GM19099 (cell line): ENCODE data around the gene HSPH1.

Source experiments
- POLR2A ChIP-seq: IDR thresholded peaks from 3 replicates; pipeline ENCODE4 v1.6.1; 2011; ENCODE audit warnings: low read depth; ENCODE audit not compliant: insufficient read length; ENCODE audit errors: extremely low read depth

HSPH1 gene

GRCh38 chr13:31160857-31161556 is 697 bp downstream of the HSPH1 start:
- peak; percentile 43 for TF ChIP-seq POLR2A

- no peak for TF ChIP-seq POLR2A
These were observed 2.4 kb downstream of the HSPH1 start for GRCh38 chr13:31159306-31159705.

GRCh38 chr13:31154939-31155338 is 6.8 kb downstream of the HSPH1 start:
- no peak for TF ChIP-seq POLR2A

- TF ChIP-seq POLR2A: no peak
These were observed 9.9 kb downstream of the HSPH1 start for GRCh38 chr13:31151837-31152236.

GRCh38 chr13:31150315-31150985 is 11.3 kb downstream of the HSPH1 start:
- no peak for TF ChIP-seq POLR2A

GRCh38 chr13:31149604-31150003 is 12.1 kb downstream of the HSPH1 start:
- TF ChIP-seq POLR2A: no peak

- TF ChIP-seq POLR2A: no peak
These were observed 16.3 kb downstream of the HSPH1 start for GRCh38 chr13:31145417-31145816.

- no peak for TF ChIP-seq POLR2A
These were observed 23.2 kb downstream of the HSPH1 start for GRCh38 chr13:31138515-31138914.

- TF ChIP-seq POLR2A: no peak
These were observed 25.0 kb downstream of the HSPH1 start for GRCh38 chr13:31136724-31137123.

- TF ChIP-seq POLR2A: no peak
These were observed 27.5 kb downstream of the HSPH1 start for GRCh38 chr13:31134039-31134711.

- TF ChIP-seq POLR2A: no peak
These were observed 28.1 kb downstream of the HSPH1 start for GRCh38 chr13:31133621-31134020.

GRCh38 chr13:31131470-31131961 is 30.2 kb downstream of the HSPH1 start:
- no peak for TF ChIP-seq POLR2A

GRCh38 chr13:31129419-31129818 is 32.3 kb downstream of the HSPH1 start:
- TF ChIP-seq POLR2A: no peak

- no peak for TF ChIP-seq POLR2A
These were observed 37.5 kb downstream of the HSPH1 start for GRCh38 chr13:31124204-31124603.

GRCh38 chr13:31122544-31123260 is 39.0 kb downstream of the HSPH1 start:
- TF ChIP-seq POLR2A: no peak

- TF ChIP-seq POLR2A: no peak
These were observed 39.6 kb downstream of the HSPH1 start for GRCh38 chr13:31122143-31122542.
